ENCODE measurements around the gene SIGLEC7. TPM values are rescaled to one million over a fixed set of nuclear protein-coding genes. Genes with fewer than 3 reads are reported as not detected.
"Not testable (repeated sequence)": the region's sequence is repeated elsewhere in the genome, so short reads cannot be mapped to it uniquely, and the experiment has no call there.

The SIGLEC7 gene
- total RNA-seq, 6 experiments from 2014 or later: 2.4 to 7.3 (median 3.9) TPM

- 34% methylated on average over 6 of the region's 6 CpGs for WGBS (ENCODE audit: insufficient coverage, low coverage, low lambda C conversion rate, missing lambda C conversion rate)
- H3K4me3 ChIP-seq: peak overlapping the region in 1 of 3 donors; percentile 13
- H3K9me3 ChIP-seq: no peaks in the 10 kb centered on the region
- H3K36me3 ChIP-seq: no peaks in the 10 kb centered on the region
- intact Hi-C loops (cut with DNase I): no loop called here
- TF ChIP-seq POLR2A (IDR thresholded peaks at IDR 0.05) (no peak), CTCF (IDR thresholded peaks at IDR 0.05) (no peak)
- DNase-seq (no peak), ATAC-seq (peak in 2 of 4 donors; percentile 4)
- no peak overlapping the region for H3K27ac ChIP-seq
- no peaks in the 10 kb centered on the region for H3K27me3 ChIP-seq
- H3K4me1 ChIP-seq: no peaks in the 10 kb centered on the region
These were observed 1.7 kb upstream of the SIGLEC7 start for GRCh38 chr19:51140441-51140840.

GRCh38 chr19:51141181-51141580 lies 920 bp upstream of the SIGLEC7 start:
- intact Hi-C loops (cut with DNase I): no loop called here
- Histone ChIP-seq H3K4me3 (no peak overlapping the region), H3K4me1 (no peaks in the 10 kb centered on the region), H3K36me3 (no peaks in the 10 kb centered on the region), H3K27me3 (no peaks in the 10 kb centered on the region), H3K9me3 (no peaks in the 10 kb centered on the region), H3K27ac (peak overlapping the region in 1 of 3 donors; percentile 40)
- WGBS (ENCODE audit: insufficient coverage, low coverage, low lambda C conversion rate, missing lambda C conversion rate): 60% methylated on average over 6 of the region's 6 CpGs
- no peak for ATAC-seq
- no peak for DNase-seq
- no peak for TF ChIP-seq CTCF (IDR thresholded peaks at IDR 0.05)
- no peak for TF ChIP-seq POLR2A (IDR thresholded peaks at IDR 0.05)

GRCh38 chr19:51142809-51143475 lies 841 bp downstream of the SIGLEC7 start:
- 20% methylated on average over 1 of the region's 15 CpGs for WGBS (ENCODE audit: insufficient coverage, low coverage, low lambda C conversion rate, missing lambda C conversion rate)
- DNase-seq; H3K9me3 ChIP-seq; H3K4me1 ChIP-seq; H3K36me3 ChIP-seq; intact Hi-C loops (cut with DNase I); H3K27me3 ChIP-seq: not testable (repeated sequence)
- Histone ChIP-seq H3K27ac (peak overlapping the region in 2 of 3 donors; percentile 26 to 40), H3K4me3 (peak overlapping the region in 2 of 3 donors; percentile 7 to 24)
- ATAC-seq: peak; percentile 7 to 26 (median 18)

GRCh38 chr19:51143486-51143885 lies 1.4 kb downstream of the SIGLEC7 start:
- Histone ChIP-seq H3K27me3 (no peaks in the 10 kb centered on the region), H3K27ac (no peak overlapping the region), H3K4me1 (no peaks in the 10 kb centered on the region), H3K36me3 (no peaks in the 10 kb centered on the region), H3K4me3 (peak overlapping the region in 1 of 3 donors; percentile 7), H3K9me3 (no peaks in the 10 kb centered on the region)
- ATAC-seq: no peak
- WGBS (ENCODE audit: insufficient coverage, low coverage, low lambda C conversion rate, missing lambda C conversion rate): 30% methylated on average over 2 of the region's 5 CpGs
- no peak for TF ChIP-seq POLR2A (IDR thresholded peaks at IDR 0.05)
- TF ChIP-seq CTCF (IDR thresholded peaks at IDR 0.05): no peak
- intact Hi-C loops (cut with DNase I): no loop called here
- no peak for DNase-seq

GRCh38 chr19:51144482-51145045 lies 2.5 kb downstream of the SIGLEC7 start:
- no peak for TF ChIP-seq CTCF (IDR thresholded peaks at IDR 0.05)
- TF ChIP-seq POLR2A (IDR thresholded peaks at IDR 0.05): no peak
- H3K4me3 ChIP-seq: no peak overlapping the region
- intact Hi-C loops (cut with DNase I): no loop called here
- no peaks in the 10 kb centered on the region for H3K27me3 ChIP-seq
- 36% methylated on average over 4 of the region's 11 CpGs for WGBS (ENCODE audit: insufficient coverage, low coverage, low lambda C conversion rate, missing lambda C conversion rate)
- no peaks in the 10 kb centered on the region for H3K9me3 ChIP-seq
- ATAC-seq: no peak
- H3K4me1 ChIP-seq: no peaks in the 10 kb centered on the region
- DNase-seq: no peak
- H3K36me3 ChIP-seq: no peaks in the 10 kb centered on the region
- no peak overlapping the region for H3K27ac ChIP-seq
